HCT116 (cell line): Measurements from ENCODE around the gene SBNO2. TPM values are rescaled to one million over a fixed set of nuclear protein-coding genes. Genes with fewer than 3 reads are reported as not detected.

Source experiments
- ATAC-seq: fragments of 200-7000 bp; cut with Tn5 transposase; 2 replicates; pipeline ENCODE4 v1.9.1; 2020; ENCODE audit warnings: mild to moderate bottlenecking, moderate library complexity
- BruUV-seq: library from RNA; stranded (reverse); fragments of 400-500 nt; replicated peaks from 2 replicates; lab custom pipeline; 2021; lab: Mats Ljungman, UMichigan
- CTCF ChIA-PET: fragments of 300-600 bp; sonication (Branson Sonifier 250); formaldehyde crosslinking; loops from one replicate; lab custom pipeline; 2021; ENCODE audit warnings: antibody characterized with exemption; lab: Charles Lee
- POLR2A ChIA-PET: fragments of 300-600, 350-600 bp; sonication (Branson Sonifier 250); formaldehyde crosslinking; loops from one replicate; lab custom pipeline; 2021; ENCODE audit warnings: antibody characterized with exemption; lab: Charles Lee
- RAD21 ChIA-PET, 2 experiments: fragments of 300-600 bp; sonication (Branson Sonifier 250); formaldehyde crosslinking; loops; one replicate each; lab custom pipeline; 2023; ENCODE audit warnings: low total read pairs in 2 of 2; ENCODE audit not compliant: uncharacterized antibody in 2 of 2, unreplicated experiment in 2 of 2, low non-redundant PET in 1 of 2; lab: Charles Lee
- DNase-seq: peaks from one replicate; pipeline ENCODE4 v3.0.0-alpha.2; 2010; ENCODE audit warnings: low read depth, low spot score
- H2AFZ ChIP-seq: fragments of 200-600 bp; shearing (Covaris generic), sonication (generic); 2 replicates; pipeline ENCODE4 v1.6.1; 2017; ENCODE audit warnings: low read depth, mixed run types, mixed read lengths, antibody characterized with exemption, low read length; ENCODE audit not compliant: poor library complexity, severe bottlenecking
- H3K27ac ChIP-seq: 2 replicates; pipeline ENCODE4 v1.5.1; 2012; ENCODE audit warnings: low read depth, low read length
- H3K27me3 ChIP-seq: fragments of 200-600 bp; sonication (generic); 2 replicates; pipeline ENCODE4 v1.6.1; 2016; ENCODE audit warnings: mixed run types, low read length, mixed read lengths; ENCODE audit not compliant: insufficient read depth
- H3K36me3 ChIP-seq, 2 experiments: fragments of 200-500 bp in 1 of 2; fragments of 200-600 bp in 1 of 2; sonication (Bioruptor generic) in 1 of 2; sonication (generic) in 1 of 2; 2 replicates each; pipeline versions ENCODE4 v1.5.1 to v1.6.1; 2014 to 2016; ENCODE audit warnings: low read length in 2 of 2, inconsistent platforms in 1 of 2, mixed read lengths in 1 of 2, mixed run types in 1 of 2; ENCODE audit not compliant: insufficient read depth in 2 of 2, control insufficient read depth in 1 of 2
- H3K4me1 ChIP-seq, 2 experiments: fragments of 200-600 bp in 1 of 2; sonication (generic) in 1 of 2; 2 replicates each; pipeline versions ENCODE4 v1.5.1 to v1.6.1; 2012 to 2017; ENCODE audit warnings: low read length in 2 of 2, inconsistent platforms in 1 of 2, mild to moderate bottlenecking in 1 of 2, mixed read lengths in 1 of 2, mixed run types in 1 of 2, moderate library complexity in 1 of 2; ENCODE audit not compliant: insufficient read depth in 2 of 2, control insufficient read depth in 1 of 2
- H3K4me2 ChIP-seq: fragments of 200-600 bp; sonication (generic); 2 replicates; pipeline ENCODE4 v1.6.1; 2017; ENCODE audit warnings: mixed run types, low read length, mixed read lengths
- H3K4me3 ChIP-seq, 2 experiments: fragments of 200-600 bp in 1 of 2; sonication (generic) in 1 of 2; replicated peaks in 1 of 2; 2 replicates each; pipeline ENCODE4 v1.5.1; 2011 to 2016; ENCODE audit warnings: low read length in 2 of 2, control low read depth in 1 of 2, low read depth in 1 of 2, mild to moderate bottlenecking in 1 of 2, mixed read lengths in 1 of 2, mixed run types in 1 of 2
- H3K79me2 ChIP-seq: fragments of 200-600 bp; sonication (generic); 2 replicates; pipeline ENCODE4 v1.6.1; 2017; ENCODE audit warnings: mild to moderate bottlenecking, mixed run types, low read length, moderate library complexity, mixed read lengths; ENCODE audit not compliant: insufficient read depth
- H3K9ac ChIP-seq: fragments of 200-600 bp; sonication (generic); 2 replicates; pipeline ENCODE4 v1.6.1; 2016; ENCODE audit warnings: low read length, mixed read lengths
- H3K9me2 ChIP-seq: fragments of 200-600 bp; sonication (generic), shearing (Covaris generic); 2 replicates; pipeline ENCODE4 v1.6.1; 2017; ENCODE audit warnings: mixed run types, mild to moderate bottlenecking, moderate library complexity; ENCODE audit not compliant: insufficient read depth
- H3K9me3 ChIP-seq, 2 experiments: fragments of 200-500 bp in 1 of 2; fragments of 200-600 bp in 1 of 2; sonication (Bioruptor generic) in 1 of 2; sonication (generic) in 1 of 2; 2 replicates each; pipeline ENCODE4 v1.6.1; 2014 to 2017; ENCODE audit warnings: low read length in 2 of 2, mixed read lengths in 2 of 2, inconsistent platforms in 1 of 2, low read depth in 1 of 2, mild to moderate bottlenecking in 1 of 2, mixed run types in 1 of 2, moderate library complexity in 1 of 2; ENCODE audit not compliant: control insufficient read depth in 1 of 2, insufficient read depth in 1 of 2
- H4K20me1 ChIP-seq: fragments of 200-600 bp; sonication (generic), shearing (Covaris generic); 2 replicates; pipeline ENCODE4 v1.6.1; 2017; ENCODE audit warnings: mixed run types, mild to moderate bottlenecking, moderate library complexity; ENCODE audit not compliant: insufficient read depth
- ATF3 ChIP-seq: IDR thresholded peaks from 2 replicates; pipeline ENCODE4 v1.6.1; 2012
- CEBPB ChIP-seq: IDR thresholded peaks from 2 replicates; pipeline ENCODE4 v1.6.1; 2012; ENCODE audit warnings: low read depth
- ELF1 ChIP-seq: IDR thresholded peaks from 2 replicates; pipeline ENCODE4 v1.6.1; 2012; ENCODE audit warnings: low read depth, borderline replicate concordance
- SIN3A ChIP-seq: IDR thresholded peaks from 2 replicates; pipeline ENCODE4 v1.6.1; 2012; ENCODE audit warnings: low read depth
- SP1 ChIP-seq: IDR thresholded peaks from 2 replicates; pipeline ENCODE4 v1.6.1; 2012; ENCODE audit warnings: low read depth
- SRF ChIP-seq: IDR thresholded peaks from 2 replicates; pipeline ENCODE4 v1.6.1; 2012; ENCODE audit warnings: low read depth
- YY1 ChIP-seq: IDR thresholded peaks from 2 replicates; pipeline ENCODE4 v1.6.1; 2011; ENCODE audit warnings: low read length, low read depth, moderate library complexity, mild to moderate bottlenecking; ENCODE audit not compliant: insufficient replicate concordance; ENCODE audit errors: extremely low read depth
- ZBTB33 ChIP-seq: IDR thresholded peaks from 2 replicates; pipeline ENCODE4 v1.6.1; 2011; ENCODE audit warnings: mild to moderate bottlenecking, low read length, moderate library complexity; ENCODE audit not compliant: insufficient replicate concordance; ENCODE audit errors: extremely low read depth
- ZNF274 ChIP-seq: fragments of 200-500 bp; sonication (Bioruptor generic); IDR thresholded peaks from 2 replicates; pipeline ENCODE4 v1.6.1; 2014; ENCODE audit warnings: mild to moderate bottlenecking, low read depth, low read length, inconsistent platforms
- intact Hi-C: fragments of 100-400 bp; cut with micrococcal nuclease; formaldehyde crosslinking; loops from 2 replicates; pipeline ENCODE4 v1.10.0; 2022
- total RNA-seq: library from RNA; stranded (reverse); gene quantifications from one replicate; pipeline ENCODE4 v1.2.1, GENCODE V29; 2021; ENCODE audit not compliant: unreplicated experiment
- TF ChIP-seq, protein P1 (sequence below): IDR thresholded peaks from 2 replicates; pipeline ENCODE4 v1.6.1; 2012
- TF ChIP-seq, protein P2 (sequence below): IDR thresholded peaks from 2 replicates; pipeline ENCODE4 v1.6.1; 2012; ENCODE audit warnings: low read depth

The SBNO2 gene
- total RNA-seq, 1 experiment from 2014 or later, result 66.4 TPM

DNA sequence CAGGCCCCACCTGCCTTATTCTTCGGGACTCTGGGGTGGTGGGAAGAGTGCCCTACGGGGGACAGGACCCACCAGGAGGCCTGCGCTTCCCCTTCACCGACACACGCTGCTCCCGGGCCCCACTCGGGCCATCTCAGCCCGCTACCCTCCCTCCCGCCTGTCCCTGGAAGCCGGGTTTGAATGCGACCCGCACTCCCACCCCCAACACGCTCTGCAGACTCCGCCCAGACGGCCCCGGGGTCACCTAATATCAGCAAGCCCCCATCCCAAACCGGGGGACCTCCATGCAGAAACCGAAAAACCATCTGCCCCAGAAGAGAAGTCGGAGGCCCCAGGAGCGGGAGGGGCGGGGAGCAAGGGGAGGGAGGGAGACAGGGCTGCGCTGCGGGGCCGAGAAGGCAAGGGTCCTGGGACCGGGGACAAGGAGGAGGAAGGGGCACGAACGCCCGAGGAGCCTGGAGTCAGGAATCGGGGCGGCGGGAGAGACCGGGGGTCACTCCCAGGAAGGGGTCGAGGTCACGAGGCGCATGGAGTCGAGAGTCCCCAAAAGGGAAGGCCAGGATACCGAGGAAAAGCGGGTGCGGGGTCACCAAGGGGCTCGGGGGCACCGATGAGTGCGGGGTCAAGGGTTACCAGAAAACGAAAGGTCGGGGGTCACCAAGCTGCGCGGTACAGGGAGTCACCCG lies 766 bp downstream of the SBNO2 start:
- ChIA-PET POLR2A (no interaction called here), RAD21 (no interaction called here), CTCF (no interaction called here)
- H3K36me3 ChIP-seq, result peaks cover 0 to 7% of the 10 kb centered on the region in 2 experiments; a peak in 1 of 4 replicates
- no peaks in the 10 kb centered on the region for H3K27me3 ChIP-seq
- peak overlapping the region; percentile 99 for H3K9ac ChIP-seq
- no TSS peak for BruUV-seq
- H3K27ac ChIP-seq, result peak overlapping the region; percentile 92
- H3K4me1 ChIP-seq, result peaks cover 61 to 86% of the 10 kb centered on the region in 2 experiments
- H3K9me2 ChIP-seq, result no peaks in the 10 kb centered on the region
- no peak overlapping the region for H2AFZ ChIP-seq
- no peak for DNase-seq
- 0 out of 2 replicates have a peak, but pooled peaks have one; percentile 3 for ATAC-seq
- no peaks in the 10 kb centered on the region for H4K20me1 ChIP-seq
- TF ChIP-seq SP1, result no peak
- TF ChIP-seq SIN3A, result no peak
- TF ChIP-seq ZBTB33, result no peak
- TF ChIP-seq ZNF274, result no peak
- no peak for TF ChIP-seq YY1
- TF ChIP-seq ATF3, result no peak
- TF ChIP-seq ELF1, result no peak
- TF ChIP-seq, protein P1, sequence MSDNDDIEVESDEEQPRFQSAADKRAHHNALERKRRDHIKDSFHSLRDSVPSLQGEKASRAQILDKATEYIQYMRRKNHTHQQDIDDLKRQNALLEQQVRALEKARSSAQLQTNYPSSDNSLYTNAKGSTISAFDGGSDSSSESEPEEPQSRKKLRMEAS, result no peak
- TF ChIP-seq, protein P2, sequence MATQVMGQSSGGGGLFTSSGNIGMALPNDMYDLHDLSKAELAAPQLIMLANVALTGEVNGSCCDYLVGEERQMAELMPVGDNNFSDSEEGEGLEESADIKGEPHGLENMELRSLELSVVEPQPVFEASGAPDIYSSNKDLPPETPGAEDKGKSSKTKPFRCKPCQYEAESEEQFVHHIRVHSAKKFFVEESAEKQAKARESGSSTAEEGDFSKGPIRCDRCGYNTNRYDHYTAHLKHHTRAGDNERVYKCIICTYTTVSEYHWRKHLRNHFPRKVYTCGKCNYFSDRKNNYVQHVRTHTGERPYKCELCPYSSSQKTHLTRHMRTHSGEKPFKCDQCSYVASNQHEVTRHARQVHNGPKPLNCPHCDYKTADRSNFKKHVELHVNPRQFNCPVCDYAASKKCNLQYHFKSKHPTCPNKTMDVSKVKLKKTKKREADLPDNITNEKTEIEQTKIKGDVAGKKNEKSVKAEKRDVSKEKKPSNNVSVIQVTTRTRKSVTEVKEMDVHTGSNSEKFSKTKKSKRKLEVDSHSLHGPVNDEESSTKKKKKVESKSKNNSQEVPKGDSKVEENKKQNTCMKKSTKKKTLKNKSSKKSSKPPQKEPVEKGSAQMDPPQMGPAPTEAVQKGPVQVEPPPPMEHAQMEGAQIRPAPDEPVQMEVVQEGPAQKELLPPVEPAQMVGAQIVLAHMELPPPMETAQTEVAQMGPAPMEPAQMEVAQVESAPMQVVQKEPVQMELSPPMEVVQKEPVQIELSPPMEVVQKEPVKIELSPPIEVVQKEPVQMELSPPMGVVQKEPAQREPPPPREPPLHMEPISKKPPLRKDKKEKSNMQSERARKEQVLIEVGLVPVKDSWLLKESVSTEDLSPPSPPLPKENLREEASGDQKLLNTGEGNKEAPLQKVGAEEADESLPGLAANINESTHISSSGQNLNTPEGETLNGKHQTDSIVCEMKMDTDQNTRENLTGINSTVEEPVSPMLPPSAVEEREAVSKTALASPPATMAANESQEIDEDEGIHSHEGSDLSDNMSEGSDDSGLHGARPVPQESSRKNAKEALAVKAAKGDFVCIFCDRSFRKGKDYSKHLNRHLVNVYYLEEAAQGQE, result no peak
- TF ChIP-seq CEBPB, result no peak
- TF ChIP-seq SRF, result no peak
- no peaks in the 10 kb centered on the region for H3K9me3 ChIP-seq
- peaks cover 57% of the 10 kb centered on the region for H3K79me2 ChIP-seq
- H3K4me3 ChIP-seq, result peak overlapping the region; percentile 95 to 98
- intact Hi-C loops, result no loop called here
- peak overlapping the region; percentile 96 for H3K4me2 ChIP-seq
